Measurements from ENCODE around the gene NUP42.
"Not testable (repeated sequence)": the region's sequence is repeated elsewhere in the genome, so short reads cannot be mapped to it uniquely, and the experiment has no call there.

NUP42 gene

GRCh38 chr7:23204241-23204640 lies 22.4 kb downstream of the NUP42 start:
- DNase-seq (ENCODE audit: low read depth), result no peak

- DNase-seq (ENCODE audit: low read depth), result no peak
These were observed 23.7 kb downstream of the NUP42 start for GRCh38 chr7:23205577-23205908.

- DNase-seq (ENCODE audit: low read depth), result no peak
These were observed 24.3 kb downstream of the NUP42 start for GRCh38 chr7:23205909-23206767.

GRCh38 chr7:23207021-23207420 lies 25.2 kb downstream of the NUP42 start:
- DNase-seq (ENCODE audit: low read depth), result no peak

- DNase-seq (ENCODE audit: low read depth), result no peak
These were observed 26.0 kb downstream of the NUP42 start for GRCh38 chr7:23207884-23208283.

GRCh38 chr7:23208316-23208715 lies 26.5 kb downstream of the NUP42 start:
- DNase-seq (ENCODE audit: low read depth), result no peak

- DNase-seq (ENCODE audit: low read depth), result no peak
These were observed 28.7 kb downstream of the NUP42 start for GRCh38 chr7:23210506-23210905.

- no peak for DNase-seq (ENCODE audit: low read depth)
These were observed 29.7 kb downstream of the NUP42 start for GRCh38 chr7:23211589-23211988.

- DNase-seq (ENCODE audit: low read depth), result no peak
These were observed 30.5 kb downstream of the NUP42 start for GRCh38 chr7:23212395-23212794.

- DNase-seq (ENCODE audit: low read depth), result no peak
These were observed 31.0 kb downstream of the NUP42 start for GRCh38 chr7:23212841-23213240.

- no peak for DNase-seq (ENCODE audit: low read depth)
These were observed 31.9 kb downstream of the NUP42 start for GRCh38 chr7:23213755-23214154.

- DNase-seq (ENCODE audit: low read depth), result no peak
These were observed 32.6 kb downstream of the NUP42 start for GRCh38 chr7:23214423-23214822.

- no peak for DNase-seq (ENCODE audit: low read depth)
These were observed 33.1 kb downstream of the NUP42 start for GRCh38 chr7:23214938-23215337.

GRCh38 chr7:23216021-23216420 lies 34.2 kb downstream of the NUP42 start:
- no peak for DNase-seq (ENCODE audit: low read depth)

- no peak for DNase-seq (ENCODE audit: low read depth)
These were observed 36.3 kb downstream of the NUP42 start for GRCh38 chr7:23218196-23218595.

GRCh38 chr7:23220690-23221305 lies 39.0 kb downstream of the NUP42 start:
- DNase-seq (ENCODE audit: low read depth), result no peak

- no peak for DNase-seq (ENCODE audit: low read depth)
These were observed 40.7 kb downstream of the NUP42 start for GRCh38 chr7:23222439-23223030.

- DNase-seq (ENCODE audit: low read depth), result not testable (repeated sequence)
These were observed 42.5 kb downstream of the NUP42 start for GRCh38 chr7:23224364-23224763.

GRCh38 chr7:23226844-23227450 lies 45.1 kb downstream of the NUP42 start:
- DNase-seq (ENCODE audit: low read depth), result no peak

GRCh38 chr7:23228412-23228811 lies 46.6 kb downstream of the NUP42 start:
- DNase-seq (ENCODE audit: low read depth), result no peak

- DNase-seq (ENCODE audit: low read depth), result no peak
These were observed 48.8 kb downstream of the NUP42 start for GRCh38 chr7:23230641-23231101.

- no peak for DNase-seq (ENCODE audit: low read depth)
These were observed 51.1 kb downstream of the NUP42 start for GRCh38 chr7:23232966-23233365.
